Trophoblast cell (in vitro differentiated cells and primary cell): ENCODE measurements around the gene LRRC7.
A peak's percentile ranks its signal among the peaks of the same experiment; 100 is the strongest.
"Not testable (repeated sequence)": the region's sequence is repeated elsewhere in the genome, so short reads cannot be mapped to it uniquely, and the experiment has no call there.

ENCODE experiments used
- DNase-seq, 2 donors: peaks; one replicate each; pipeline ENCODE4 v3.0.0-alpha.2; 2016
- H2AFZ ChIP-seq: 2 replicates; pipeline ENCODE4 v1.6.1; 2013; ENCODE audit warnings: low read length, moderate library complexity, mild to moderate bottlenecking; ENCODE audit not compliant: insufficient read depth, poor library complexity
- H2AK5ac ChIP-seq: 2 replicates; pipeline ENCODE4 v1.6.1; 2013; ENCODE audit warnings: mild to moderate bottlenecking, low read length
- H2BK120ac ChIP-seq: 2 replicates; pipeline ENCODE4 v1.6.1; 2013; ENCODE audit warnings: low read length, mild to moderate bottlenecking, moderate library complexity; ENCODE audit not compliant: insufficient read depth, poor library complexity
- H2BK12ac ChIP-seq: 2 replicates; pipeline ENCODE4 v1.6.1; 2013; ENCODE audit warnings: mild to moderate bottlenecking, low read length, moderate library complexity
- H2BK5ac ChIP-seq: 2 replicates; pipeline ENCODE4 v1.6.1; 2013; ENCODE audit warnings: low read length, low read depth, moderate library complexity, mild to moderate bottlenecking; ENCODE audit not compliant: poor library complexity
- H3K14ac ChIP-seq: 2 replicates; pipeline ENCODE4 v1.6.1; 2013; ENCODE audit warnings: mild to moderate bottlenecking, low read length
- H3K18ac ChIP-seq: 2 replicates; pipeline ENCODE4 v1.6.1; 2013; ENCODE audit warnings: mild to moderate bottlenecking, low read length
- H3K23ac ChIP-seq: 2 replicates; pipeline ENCODE4 v1.6.1; 2013; ENCODE audit warnings: low read length
- H3K27ac ChIP-seq: 2 replicates; pipeline ENCODE4 v1.5.1; 2013; ENCODE audit warnings: low read depth, mild to moderate bottlenecking, inconsistent platforms, low read length, moderate library complexity
- H3K27me3 ChIP-seq: 2 replicates; pipeline ENCODE4 v1.6.1; 2013; ENCODE audit warnings: inconsistent platforms, mild to moderate bottlenecking, low read length, moderate library complexity; ENCODE audit not compliant: insufficient read depth
- H3K36me3 ChIP-seq, 2 experiments: 1 replicate in 1 of 2; 2 replicates in 1 of 2; pipeline ENCODE4 v1.6.1; 2013; ENCODE audit warnings: low read length in 2 of 2, mild to moderate bottlenecking in 2 of 2, moderate library complexity in 1 of 2; ENCODE audit not compliant: insufficient read depth in 2 of 2, control insufficient read depth in 1 of 2
- H3K4ac ChIP-seq: 2 replicates; pipeline ENCODE4 v1.6.1; 2013; ENCODE audit warnings: low read depth, mild to moderate bottlenecking, low read length, moderate library complexity
- H3K4me1 ChIP-seq, 2 experiments: 1 replicate in 1 of 2; 2 replicates in 1 of 2; pipeline ENCODE4 v1.6.1; 2013; ENCODE audit warnings: low read length in 2 of 2, mild to moderate bottlenecking in 2 of 2, moderate library complexity in 1 of 2; ENCODE audit not compliant: insufficient read depth in 2 of 2, control insufficient read depth in 1 of 2
- H3K4me2 ChIP-seq: 2 replicates; pipeline ENCODE4 v1.6.1; 2013; ENCODE audit warnings: inconsistent platforms, mild to moderate bottlenecking, low read length, moderate library complexity
- H3K4me3 ChIP-seq: 2 replicates; pipeline ENCODE4 v1.5.1; 2013; ENCODE audit warnings: mild to moderate bottlenecking, low read depth, low read length, inconsistent platforms
- H3K79me1 ChIP-seq: one replicate; pipeline ENCODE4 v1.6.1; 2013; ENCODE audit warnings: low read length
- H3K79me2 ChIP-seq: 2 replicates; pipeline ENCODE4 v1.6.1; 2013; ENCODE audit warnings: low read length, mild to moderate bottlenecking; ENCODE audit not compliant: control insufficient read depth, insufficient read depth, poor library complexity
- H3K9ac ChIP-seq: 2 replicates; pipeline ENCODE4 v1.6.1; 2013; ENCODE audit warnings: mild to moderate bottlenecking, low read length
- H3K9me3 ChIP-seq: 2 replicates; pipeline ENCODE4 v1.6.1; 2013; ENCODE audit warnings: low read depth, mild to moderate bottlenecking, control low read depth, inconsistent platforms, low read length; ENCODE audit not compliant: insufficient read depth
- H4K12ac ChIP-seq: 2 replicates; pipeline ENCODE4 v1.6.1; 2013; ENCODE audit warnings: low read depth, mild to moderate bottlenecking, low read length, moderate library complexity
- H4K8ac ChIP-seq: 2 replicates; pipeline ENCODE4 v1.6.1; 2013; ENCODE audit warnings: low read depth, mild to moderate bottlenecking, low read length, moderate library complexity
- H4K91ac ChIP-seq: one replicate; pipeline ENCODE4 v1.6.1; 2013; ENCODE audit warnings: low read depth, mild to moderate bottlenecking, low read length, moderate library complexity
- WGBS: extraction: QIAGEN DNeasy Blood & Tissue Kit; methylation state at CpG from one replicate; pipeline ENCODE4 v1.1.7; 2013; ENCODE audit warnings: missing lambda C conversion rate; ENCODE audit not compliant: insufficient read length, insufficient coverage; ENCODE audit errors: extremely low coverage; 5-methylcytosine and 5-hydroxymethylcytosine counted together

Gene LRRC7

DNA sequence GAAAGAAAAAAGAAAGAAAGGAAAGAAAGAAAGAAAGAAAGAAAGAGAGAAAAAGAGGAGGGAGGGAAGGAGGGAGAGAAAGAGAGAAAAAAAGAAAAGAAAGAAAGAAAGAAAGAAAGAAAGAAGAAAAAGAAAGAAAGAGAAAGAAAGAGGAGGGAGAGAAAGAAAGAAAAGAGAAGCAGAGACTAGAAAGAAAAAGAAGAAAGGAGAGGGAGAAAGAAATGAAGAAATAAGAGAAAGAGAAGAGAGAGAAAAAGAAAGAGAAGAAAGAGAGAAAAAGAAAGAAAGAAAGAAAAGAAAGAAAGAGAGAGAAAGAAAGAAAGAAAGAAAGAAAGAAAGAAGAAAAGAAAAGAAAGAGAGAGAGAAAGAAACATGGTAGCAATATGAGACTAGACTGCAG lies 150.1 kb downstream of the LRRC7 start:
- not testable (repeated sequence) for H3K79me1 ChIP-seq, H2BK5ac ChIP-seq, H4K8ac ChIP-seq, H2AK5ac ChIP-seq, H2BK120ac ChIP-seq, H3K4me1 ChIP-seq, H3K18ac ChIP-seq, H2BK12ac ChIP-seq, H3K23ac ChIP-seq, H3K27ac ChIP-seq, H4K12ac ChIP-seq, H3K79me2 ChIP-seq, H3K14ac ChIP-seq, H3K36me3 ChIP-seq, H3K4me3 ChIP-seq, H2AFZ ChIP-seq, H4K91ac ChIP-seq, H3K4me2 ChIP-seq, H3K27me3 ChIP-seq, H3K9ac ChIP-seq, H3K9me3 ChIP-seq, H3K4ac ChIP-seq, DNase-seq

DNA sequence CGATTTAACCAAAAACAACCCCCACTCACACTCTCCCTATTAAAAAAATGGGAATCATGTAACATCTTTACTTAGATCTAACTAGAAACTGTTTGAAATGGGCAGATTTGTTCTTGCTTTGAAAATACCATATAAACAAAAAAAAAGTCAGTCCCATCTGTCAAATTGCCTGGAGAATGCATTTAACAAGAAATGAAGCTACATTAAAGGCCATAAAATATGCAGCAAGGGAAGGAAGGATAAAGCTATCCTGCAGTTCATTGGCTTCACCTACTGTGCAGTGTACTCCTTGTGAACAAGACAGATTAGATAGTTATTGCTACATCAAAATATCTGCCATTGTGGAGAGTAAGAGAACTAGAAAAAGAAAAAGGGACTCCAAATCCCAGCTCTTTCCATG lies 160.5 kb downstream of the LRRC7 start:
- no CpG with 5 or more reads among the region's 1 CpG for WGBS

DNA sequence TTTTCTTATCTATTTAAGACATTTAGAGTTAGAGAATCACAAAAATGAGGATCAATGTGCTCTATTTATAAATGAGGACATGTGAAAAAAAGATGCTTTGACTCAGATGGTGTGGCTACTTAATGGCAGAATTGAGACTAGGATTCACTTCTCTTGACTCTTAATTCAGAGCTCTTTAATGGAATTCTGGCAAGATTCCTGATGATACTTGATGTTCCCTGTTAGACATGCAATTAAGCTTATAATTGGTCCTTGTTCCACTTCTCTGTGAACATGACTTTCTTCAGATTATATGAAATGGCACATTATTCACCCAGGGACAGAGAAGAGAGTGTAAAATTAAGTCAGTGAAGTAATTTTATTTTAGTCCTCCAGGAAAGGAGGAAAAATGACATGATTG lies 165.3 kb downstream of the LRRC7 start:
- DNase-seq = no peak
- Histone ChIP-seq H3K4me3 (no peak overlapping the region), H4K12ac (no peak overlapping the region), H3K4me2 (no peak overlapping the region), H3K14ac (no peak overlapping the region), H2AFZ (no peak overlapping the region), H3K79me2 (no peaks in the 10 kb centered on the region), H3K79me1 (no peaks in the 10 kb centered on the region), H4K91ac (no peak overlapping the region), H3K36me3 (no peaks in the 10 kb centered on the region), H4K8ac (no peak overlapping the region), H3K18ac (no peak overlapping the region), H2BK120ac (no peak overlapping the region), H3K27ac (no peak overlapping the region), H3K9me3 (peaks cover 4% of the 10 kb centered on the region), H2BK5ac (no peak overlapping the region), H2BK12ac (no peak overlapping the region), H3K23ac (no peak overlapping the region), H3K9ac (no peak overlapping the region), H3K4ac (no peak overlapping the region), H3K4me1 (no peaks in the 10 kb centered on the region), H3K27me3 (no peaks in the 10 kb centered on the region), H2AK5ac (no peak overlapping the region)

More for the DNA sequence above, 160.5 kb downstream of the LRRC7 start:
- Histone ChIP-seq H3K27ac (no peak overlapping the region), H3K36me3 (no peaks in the 10 kb centered on the region), H3K4me2 (no peak overlapping the region), H3K79me1 (no peaks in the 10 kb centered on the region), H3K18ac (no peak overlapping the region), H3K14ac (no peak overlapping the region), H2BK120ac (no peak overlapping the region), H3K27me3 (no peaks in the 10 kb centered on the region), H4K12ac (no peak overlapping the region), H2AK5ac (no peak overlapping the region), H4K8ac (no peak overlapping the region), H4K91ac (no peak overlapping the region), H2BK12ac (no peak overlapping the region), H3K4me1 (no peaks in the 10 kb centered on the region), H3K23ac (no peak overlapping the region), H3K9me3 (peaks cover 4% of the 10 kb centered on the region), H3K4me3 (no peak overlapping the region), H2BK5ac (no peak overlapping the region), H3K9ac (no peak overlapping the region), H2AFZ (no peak overlapping the region), H3K79me2 (no peaks in the 10 kb centered on the region), H3K4ac (no peak overlapping the region)
- no peak for DNase-seq

DNA sequence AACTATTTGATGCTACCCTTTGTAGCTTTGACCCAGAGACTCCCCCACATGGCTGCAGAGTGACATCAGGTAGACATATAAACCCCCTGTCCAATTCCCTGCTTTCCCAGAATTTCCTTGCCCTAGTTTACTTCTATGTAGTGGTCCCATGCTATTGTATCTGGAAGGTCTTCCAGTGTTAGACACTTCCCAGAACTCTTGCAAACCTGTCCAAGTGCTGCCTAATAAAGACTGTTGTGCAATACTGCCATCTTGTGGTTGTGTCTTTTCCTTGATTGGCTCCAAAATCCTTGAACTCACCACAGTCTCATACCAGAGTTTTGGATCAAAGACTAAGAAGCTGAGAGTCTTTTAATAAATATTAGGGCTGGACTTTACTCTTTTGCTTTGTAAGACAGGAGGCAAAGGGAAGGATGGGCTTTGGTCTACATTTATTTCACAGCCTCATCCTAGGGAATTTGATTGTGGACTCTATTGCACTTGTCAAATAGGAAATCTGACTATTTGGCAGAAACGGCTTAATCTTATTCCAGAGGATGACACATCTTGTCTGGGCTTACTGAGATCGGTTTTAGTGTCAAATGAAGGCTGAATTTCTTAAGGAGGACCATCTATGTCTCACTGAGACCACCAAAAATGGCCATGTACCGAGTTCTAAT lies 169.9 kb downstream of the LRRC7 start:
- Histone ChIP-seq H4K91ac (no peak overlapping the region), H3K9ac (no peak overlapping the region), H4K12ac (no peak overlapping the region), H3K36me3 (no peaks in the 10 kb centered on the region), H3K14ac (no peak overlapping the region), H2BK5ac (no peak overlapping the region), H3K18ac (no peak overlapping the region), H2BK120ac (no peak overlapping the region), H4K8ac (no peak overlapping the region), H3K27ac (no peak overlapping the region), H3K9me3 (no peaks in the 10 kb centered on the region), H2AK5ac (no peak overlapping the region), H2AFZ (no peak overlapping the region), H3K4ac (no peak overlapping the region), H3K79me2 (no peaks in the 10 kb centered on the region), H2BK12ac (no peak overlapping the region), H3K4me3 (no peak overlapping the region), H3K23ac (no peak overlapping the region), H3K27me3 (no peaks in the 10 kb centered on the region), H3K4me2 (no peak overlapping the region), H3K4me1 (no peaks in the 10 kb centered on the region), H3K79me1 (no peaks in the 10 kb centered on the region)
- peak; percentile 39 to 86 for DNase-seq
- WGBS = no CpG with 5 or more reads among the region's 3 CpGs
